ENCODE results near the gene CRHR1.

- TF ChIP-seq ZNF274 (IDR thresholded peaks at IDR 0.05; ENCODE audit: low read depth, low read length) (no peak), SUZ12 (IDR thresholded peaks at IDR 0.05; ENCODE audit: extremely low read depth, insufficient read depth, insufficient read length) (no peak)
Measured at GRCh38 chr17:45747911-45748310, 36.2 kb upstream of the CRHR1 start.
